Stimulated activated naive CD8-positive, alpha-beta T cell treated with anti-CD3 and anti-CD28 coated beads, Interleukin-15, amount 100 ng/mL, for 72 hours (primary cell): ENCODE measurements around the gene ATP4B.

ENCODE experiments used
- ATAC-seq: fragments of 150-1000 bp; cut with Tn5 transposase; 2 replicates; pipeline ENCODE4 v1.10.0; 2021; ENCODE audit warnings: mild to moderate bottlenecking, moderate library complexity
- DNase-seq, 2 donors: peaks; one replicate each; pipeline ENCODE4 v3.0.0; 2021 to 2022
- H3K27ac Mint-ChIP-seq, 2 donors: one replicate each; pipeline ENCODE4 v1.8.0; 2022; ENCODE audit warnings: mild to moderate bottlenecking in 2 of 2, mixed read lengths in 2 of 2, moderate library complexity in 2 of 2
- H3K27me3 Mint-ChIP-seq: one replicate; pipeline ENCODE4 v1.8.0; 2022; ENCODE audit warnings: mixed read lengths
- H3K4me1 Mint-ChIP-seq: one replicate; pipeline ENCODE4 v1.8.0; 2022; ENCODE audit warnings: mild to moderate bottlenecking, mixed read lengths
- H3K4me3 Mint-ChIP-seq, 2 donors: one replicate each; pipeline ENCODE4 v1.8.0; 2022; ENCODE audit warnings: mild to moderate bottlenecking in 2 of 2, mixed read lengths in 2 of 2, moderate library complexity in 1 of 2
- H3K9me3 Mint-ChIP-seq, 2 donors: one replicate each; pipeline ENCODE4 v1.8.0; 2022; ENCODE audit warnings: mixed read lengths in 2 of 2

Gene ATP4B

GRCh38 chr13:113637262-113638160 is 20.5 kb downstream of the ATP4B start:
- peak overlapping the region in 1 of 2 donors; percentile 59 for H3K27ac Mint-ChIP-seq
- DNase-seq (no peak), ATAC-seq (no peak)
- H3K4me1 Mint-ChIP-seq: peaks cover 18% of the 10 kb centered on the region
- H3K9me3 Mint-ChIP-seq: no peaks in the 10 kb centered on the region
- no peak overlapping the region for H3K4me3 Mint-ChIP-seq
- H3K27me3 Mint-ChIP-seq: no peaks in the 10 kb centered on the region

DNA sequence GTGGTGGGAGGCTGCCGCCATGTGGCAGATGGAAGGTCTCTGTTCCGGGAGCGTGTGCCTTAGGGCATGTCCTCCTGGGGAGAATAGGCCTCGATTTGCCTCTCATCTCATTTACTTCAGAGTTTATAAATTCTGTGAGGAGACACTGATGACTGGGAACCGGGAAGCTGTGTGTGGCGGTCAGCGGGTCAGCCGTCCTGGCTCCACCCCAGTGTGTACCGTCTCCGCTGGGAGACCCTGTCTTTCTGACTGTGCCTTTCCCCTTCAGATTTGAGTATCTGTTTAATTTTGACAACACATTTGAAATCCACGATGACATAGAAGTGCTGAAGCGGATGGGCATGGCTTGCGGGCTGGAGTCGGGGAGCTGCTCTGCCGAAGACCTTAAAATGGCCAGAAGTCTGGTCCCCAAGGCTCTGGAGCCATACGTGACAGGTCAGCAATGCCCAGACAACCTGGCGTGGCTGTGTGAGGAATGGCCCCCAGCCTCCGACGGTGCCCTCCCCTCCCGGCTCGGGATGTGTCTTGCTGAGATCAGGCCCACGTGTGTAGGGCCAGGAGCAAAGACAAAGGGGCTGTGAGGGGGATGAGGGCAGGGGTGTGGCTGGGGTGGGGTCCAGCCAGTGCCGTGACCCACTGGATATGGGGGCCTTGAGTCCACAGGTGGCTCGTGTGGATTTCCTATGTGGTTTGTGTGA is 21.6 kb downstream of the ATP4B start:
- H3K27me3 Mint-ChIP-seq: no peaks in the 10 kb centered on the region
- no peak for ATAC-seq
- H3K4me1 Mint-ChIP-seq: peaks cover 29% of the 10 kb centered on the region
- DNase-seq: no peak
- peak overlapping the region in 1 of 2 donors; percentile 42 for H3K27ac Mint-ChIP-seq
- H3K4me3 Mint-ChIP-seq: no peak overlapping the region
- no peaks in the 10 kb centered on the region for H3K9me3 Mint-ChIP-seq

DNA sequence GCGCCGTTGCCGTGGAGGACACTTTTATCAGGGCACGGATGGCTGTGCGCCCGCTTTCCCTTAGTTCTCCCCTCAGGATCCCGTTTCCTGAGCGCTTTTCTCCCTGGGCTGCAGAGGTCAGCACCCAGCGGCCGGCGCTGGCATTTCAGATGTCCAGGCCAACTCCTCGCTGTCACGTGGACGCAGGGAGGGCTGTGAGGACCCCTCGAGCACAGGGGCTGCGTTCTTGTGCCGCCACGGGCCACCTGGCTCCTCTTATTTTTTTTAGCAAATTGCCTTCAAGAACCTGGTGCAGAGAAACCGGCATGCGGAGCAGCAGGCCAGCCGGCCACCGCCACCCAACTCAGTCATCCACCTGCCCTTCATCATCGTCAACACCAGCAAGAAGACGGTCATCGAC is 22.3 kb downstream of the ATP4B start:
- no peak overlapping the region for H3K4me3 Mint-ChIP-seq
- ATAC-seq: no peak
- no peaks in the 10 kb centered on the region for H3K9me3 Mint-ChIP-seq
- no peak overlapping the region for H3K27ac Mint-ChIP-seq
- H3K4me1 Mint-ChIP-seq: peaks cover 35% of the 10 kb centered on the region
- no peak for DNase-seq
- no peaks in the 10 kb centered on the region for H3K27me3 Mint-ChIP-seq

GRCh38 chr13:113635048-113635420 is 23.0 kb downstream of the ATP4B start:
- no peak overlapping the region for H3K4me3 Mint-ChIP-seq
- H3K27ac Mint-ChIP-seq: no peak overlapping the region
- no peak for ATAC-seq
- no peaks in the 10 kb centered on the region for H3K9me3 Mint-ChIP-seq
- peaks cover 35% of the 10 kb centered on the region for H3K4me1 Mint-ChIP-seq
- no peak for DNase-seq
- H3K27me3 Mint-ChIP-seq: no peaks in the 10 kb centered on the region

- DNase-seq (no peak), ATAC-seq (no peak)
- no peak overlapping the region for H3K4me3 Mint-ChIP-seq
- H3K4me1 Mint-ChIP-seq: peaks cover 37% of the 10 kb centered on the region
- no peaks in the 10 kb centered on the region for H3K9me3 Mint-ChIP-seq
- no peaks in the 10 kb centered on the region for H3K27me3 Mint-ChIP-seq
- H3K27ac Mint-ChIP-seq: peak overlapping the region in 1 of 2 donors; percentile 92
Measured at GRCh38 chr13:113634279-113635047, 23.5 kb downstream of the ATP4B start.

- Mint-ChIP-seq H3K9me3 (no peaks in the 10 kb centered on the region), H3K27me3 (no peaks in the 10 kb centered on the region), H3K4me3 (no peak overlapping the region), H3K27ac (peak overlapping the region in 1 of 2 donors; percentile 92), H3K4me1 (peaks cover 47% of the 10 kb centered on the region)
- no peak for ATAC-seq
- no peak for DNase-seq
Measured at GRCh38 chr13:113633485-113633873, 24.5 kb downstream of the ATP4B start.

DNA sequence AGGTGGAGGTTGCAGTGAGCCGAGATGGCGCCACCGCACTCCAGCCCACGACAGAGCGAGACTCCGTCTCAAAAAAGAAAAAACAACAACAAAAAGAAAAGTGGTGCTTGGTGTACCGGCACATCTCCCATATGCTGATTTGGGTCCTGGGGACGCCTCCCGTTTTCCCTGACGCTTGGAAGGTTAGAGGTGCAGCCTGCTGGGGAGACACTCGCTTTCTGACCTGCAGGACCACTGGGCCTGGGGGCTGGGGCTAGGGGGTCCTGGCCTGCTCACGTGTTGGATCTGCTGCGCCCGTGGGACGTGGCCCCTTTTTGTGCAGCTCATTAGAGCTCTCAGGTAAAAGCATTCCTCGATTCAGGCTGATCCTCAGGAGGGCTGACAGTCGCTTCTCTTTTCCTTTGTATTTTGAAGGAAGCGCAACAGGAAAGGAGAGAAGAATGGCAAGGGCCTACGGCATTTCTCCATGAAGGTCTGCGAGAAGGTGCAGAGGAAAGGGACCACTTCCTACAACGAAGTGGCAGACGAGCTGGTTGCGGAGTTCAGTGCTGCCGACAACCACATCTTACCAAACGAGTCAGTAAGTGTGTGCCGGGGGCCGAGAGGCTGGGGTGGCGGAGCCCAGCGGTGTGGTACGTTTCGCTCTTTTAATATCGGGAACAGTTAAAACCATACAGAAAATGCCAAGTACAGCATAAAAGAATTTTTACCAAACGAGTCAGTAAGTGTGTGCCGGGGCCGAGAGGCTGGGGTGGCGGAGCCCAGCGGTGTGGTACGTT is 25.1 kb downstream of the ATP4B start:
- Mint-ChIP-seq H3K27me3 (no peaks in the 10 kb centered on the region), H3K4me3 (no peak overlapping the region)
- DNase-seq: no peak

DNA sequence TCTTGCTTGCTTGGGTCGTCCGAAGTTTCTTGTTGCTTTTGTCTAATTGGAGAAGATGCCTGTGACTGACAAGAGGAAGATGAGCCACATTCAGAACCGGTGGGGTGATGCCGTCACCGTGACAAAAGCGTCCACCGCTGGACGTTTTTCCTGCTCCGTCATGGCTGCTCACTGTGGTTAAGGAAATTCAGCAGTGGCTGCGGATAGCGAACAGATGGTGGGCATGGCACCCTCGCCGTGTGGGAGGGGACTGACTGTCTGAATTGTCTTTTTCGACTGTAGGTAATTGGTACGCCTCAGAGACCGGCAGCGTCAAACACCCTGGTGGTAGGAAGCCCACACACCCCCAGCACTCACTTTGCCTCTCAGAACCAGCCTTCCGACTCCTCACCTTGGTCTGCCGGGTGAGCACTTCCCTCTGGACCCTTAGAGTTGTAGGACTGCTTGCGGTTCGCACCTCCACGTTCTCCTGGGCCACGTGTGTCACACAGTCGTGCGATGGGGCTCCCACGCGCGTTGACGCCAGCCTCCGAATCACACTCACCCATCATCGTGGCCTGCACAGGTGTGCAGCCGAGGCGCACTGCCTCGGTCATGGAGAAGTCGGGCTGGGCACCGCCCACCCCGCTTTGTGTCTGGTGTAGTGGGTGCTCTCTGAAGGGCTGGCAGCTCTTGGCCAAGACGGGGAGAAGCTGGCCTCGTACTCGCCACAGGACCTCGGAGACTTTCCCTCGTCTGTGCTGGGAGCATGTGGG is 26.5 kb downstream of the ATP4B start:
- Mint-ChIP-seq H3K9me3 (no peaks in the 10 kb centered on the region), H3K27me3 (no peaks in the 10 kb centered on the region), H3K4me1 (peaks cover 54% of the 10 kb centered on the region), H3K4me3 (no peak overlapping the region), H3K27ac (peak overlapping the region in 1 of 2 donors; percentile 96)
- no peak for ATAC-seq
- no peak for DNase-seq

More for the DNA sequence above, 25.1 kb downstream of the ATP4B start:
- no peaks in the 10 kb centered on the region for H3K9me3 Mint-ChIP-seq
- ATAC-seq: no peak
- H3K27ac Mint-ChIP-seq: no peak overlapping the region
- peaks cover 50% of the 10 kb centered on the region for H3K4me1 Mint-ChIP-seq

DNA sequence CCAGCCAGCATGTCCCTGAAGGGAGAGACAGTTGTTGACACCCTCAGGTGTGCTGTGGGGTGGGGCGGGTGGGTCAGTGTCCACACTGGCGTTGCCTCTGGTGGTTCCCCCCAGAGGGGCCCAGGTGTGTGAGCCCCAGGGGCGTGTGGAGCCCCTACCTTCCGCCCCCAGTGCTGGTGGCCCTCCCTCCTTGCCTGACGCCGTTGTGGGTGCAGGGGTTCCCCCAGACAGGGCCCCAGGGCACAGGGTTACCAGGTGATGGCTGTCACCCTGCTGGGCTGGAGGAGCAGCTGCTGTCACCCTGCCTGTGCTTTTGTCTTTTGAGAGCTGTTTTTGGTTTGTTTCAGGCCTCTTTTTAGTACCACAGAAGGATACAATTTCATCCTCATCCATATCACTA is 27.2 kb downstream of the ATP4B start:
- peaks cover 54% of the 10 kb centered on the region for H3K4me1 Mint-ChIP-seq
- ATAC-seq (peak; percentile 66), DNase-seq (no peak)
- no peak overlapping the region for H3K4me3 Mint-ChIP-seq
- H3K9me3 Mint-ChIP-seq: no peaks in the 10 kb centered on the region
- H3K27ac Mint-ChIP-seq: no peak overlapping the region
- no peaks in the 10 kb centered on the region for H3K27me3 Mint-ChIP-seq

DNA sequence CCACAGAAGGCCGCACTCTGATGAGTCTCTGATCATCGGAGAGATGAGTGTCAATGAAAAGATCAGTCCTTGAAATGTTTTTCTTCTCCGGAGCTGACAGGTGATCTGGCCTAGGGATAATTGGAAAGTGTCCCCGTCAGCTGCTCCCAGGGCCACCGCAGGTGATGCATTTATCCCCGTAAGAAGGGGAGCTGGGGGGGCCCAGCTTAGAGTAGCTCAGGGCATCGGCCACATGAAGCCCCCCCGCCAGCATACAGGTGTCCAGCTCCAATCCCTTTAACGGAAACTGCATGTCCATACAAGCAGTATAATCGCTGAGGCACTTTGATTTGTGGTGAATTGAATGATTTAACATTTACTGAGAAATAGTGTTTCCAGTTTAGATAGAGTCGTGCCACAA is 27.7 kb downstream of the ATP4B start:
- DNase-seq (no peak), ATAC-seq (no peak)
- Mint-ChIP-seq H3K4me3 (no peak overlapping the region), H3K4me1 (peaks cover 54% of the 10 kb centered on the region), H3K27ac (no peak overlapping the region), H3K9me3 (no peaks in the 10 kb centered on the region), H3K27me3 (no peaks in the 10 kb centered on the region)

DNA sequence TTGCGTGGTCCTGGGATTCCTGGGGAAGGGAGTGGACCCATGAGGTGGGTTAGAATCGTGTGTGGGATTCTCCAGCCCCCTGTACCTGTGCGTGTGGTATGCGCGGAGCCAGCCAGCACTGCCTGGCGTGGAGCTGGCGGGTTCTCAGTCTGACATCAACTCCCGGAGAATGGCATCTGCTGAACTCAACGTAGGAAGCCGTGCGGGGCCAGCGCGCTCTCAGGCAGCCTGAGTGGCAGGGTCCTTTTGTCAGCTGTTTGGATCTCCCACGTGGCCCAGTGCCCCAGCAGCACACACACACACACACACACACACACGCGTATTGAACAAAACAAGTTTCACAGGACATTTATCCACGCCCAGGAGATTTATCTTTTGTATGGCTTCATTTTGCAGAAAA is 28.1 kb downstream of the ATP4B start:
- no peaks in the 10 kb centered on the region for H3K27me3 Mint-ChIP-seq
- no peak overlapping the region for H3K4me3 Mint-ChIP-seq
- peaks cover 54% of the 10 kb centered on the region for H3K4me1 Mint-ChIP-seq
- H3K27ac Mint-ChIP-seq: no peak overlapping the region
- ATAC-seq (no peak), DNase-seq (no peak)
- no peaks in the 10 kb centered on the region for H3K9me3 Mint-ChIP-seq

GRCh38 chr13:113628291-113629270 is 29.4 kb downstream of the ATP4B start:
- H3K4me3 Mint-ChIP-seq: no peak overlapping the region

GRCh38 chr13:113627136-113627535 is 30.9 kb downstream of the ATP4B start:
- ATAC-seq (no peak), DNase-seq (no peak)
- Mint-ChIP-seq H3K4me1 (peaks cover 32% of the 10 kb centered on the region), H3K9me3 (peaks cover 0 to 7% of the 10 kb centered on the region in 2 donors), H3K4me3 (no peak overlapping the region), H3K27ac (no peak overlapping the region), H3K27me3 (no peaks in the 10 kb centered on the region)

More at GRCh38 chr13:113628291-113629270, 29.4 kb downstream of the ATP4B start:
- Mint-ChIP-seq H3K9me3 (peaks cover 0 to 7% of the 10 kb centered on the region in 2 donors), H3K4me1 (peaks cover 47% of the 10 kb centered on the region), H3K27me3 (no peaks in the 10 kb centered on the region), H3K27ac (peak overlapping the region; percentile 20 to 48)
- no peak for ATAC-seq
- DNase-seq: no peak
